GM18868 (cell line): ENCODE data around the gene TENT4B.
"Not testable (repeated sequence)": the region's sequence is repeated elsewhere in the genome, so short reads cannot be mapped to it uniquely, and the experiment has no call there.

Experiments used
- ATAC-seq: cut with Tn5 transposase; IDR thresholded peaks from one replicate; pipeline ENCODE4 v1.9.1; 2021; ENCODE audit warnings: mild to moderate bottlenecking, moderate library complexity; ENCODE audit not compliant: unreplicated experiment

The TENT4B gene

DNA sequence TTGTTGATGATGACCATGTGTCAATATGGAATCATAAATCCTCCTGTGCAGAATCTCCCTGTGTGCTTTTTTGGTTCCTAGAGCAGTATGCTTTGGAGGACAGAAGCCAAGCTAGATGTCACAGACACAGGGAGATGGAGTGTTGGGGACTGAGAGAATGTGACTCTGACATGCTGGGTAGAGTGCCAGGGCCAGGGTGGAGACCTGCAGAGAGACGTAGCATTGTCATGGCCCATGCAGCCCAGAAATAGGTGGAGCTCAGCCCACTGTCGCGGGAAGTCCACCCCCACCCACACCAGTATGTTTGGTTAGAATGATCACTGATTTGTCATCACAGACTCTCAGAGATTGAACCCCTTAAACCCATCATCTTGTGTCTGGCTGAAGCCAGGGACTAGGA, 74.0 kb downstream of the TENT4B start:
- no peak for ATAC-seq

GRCh38 chr16:50227665-50228064, 74.6 kb downstream of the TENT4B start:
- no peak for ATAC-seq

- no peak for ATAC-seq
Observed at GRCh38 chr16:50228364-50228868, 75.3 kb downstream of the TENT4B start.

GRCh38 chr16:50229149-50229726, 76.1 kb downstream of the TENT4B start:
- no peak for ATAC-seq

GRCh38 chr16:50234771-50235556, 81.9 kb downstream of the TENT4B start:
- ATAC-seq = no peak

GRCh38 chr16:50235581-50235980, 82.5 kb downstream of the TENT4B start:
- ATAC-seq = no peak

- no peak for ATAC-seq
Observed at GRCh38 chr16:50238314-50238713, 85.2 kb downstream of the TENT4B start.

DNA sequence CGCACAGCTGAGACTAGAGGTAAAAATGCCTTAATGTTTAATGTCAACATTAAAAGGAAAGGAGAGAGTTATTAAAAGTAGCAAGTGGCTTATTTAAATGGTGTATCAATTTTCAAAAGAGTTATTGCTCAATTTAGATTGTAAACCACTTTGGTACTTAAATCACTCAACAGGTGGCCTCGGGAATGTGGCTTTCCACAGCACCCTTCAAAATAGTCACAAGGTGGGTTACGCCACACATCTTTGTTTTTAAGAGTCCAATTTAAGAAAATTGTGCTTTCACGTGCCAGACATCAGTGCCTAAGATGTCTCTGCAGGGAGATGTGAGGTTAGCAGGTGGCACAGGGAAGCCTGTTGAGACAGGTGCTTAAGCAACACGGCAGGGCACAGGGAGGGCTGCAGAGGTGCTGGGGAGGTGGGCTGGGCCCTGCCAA, 85.8 kb downstream of the TENT4B start:
- no peak for ATAC-seq

DNA sequence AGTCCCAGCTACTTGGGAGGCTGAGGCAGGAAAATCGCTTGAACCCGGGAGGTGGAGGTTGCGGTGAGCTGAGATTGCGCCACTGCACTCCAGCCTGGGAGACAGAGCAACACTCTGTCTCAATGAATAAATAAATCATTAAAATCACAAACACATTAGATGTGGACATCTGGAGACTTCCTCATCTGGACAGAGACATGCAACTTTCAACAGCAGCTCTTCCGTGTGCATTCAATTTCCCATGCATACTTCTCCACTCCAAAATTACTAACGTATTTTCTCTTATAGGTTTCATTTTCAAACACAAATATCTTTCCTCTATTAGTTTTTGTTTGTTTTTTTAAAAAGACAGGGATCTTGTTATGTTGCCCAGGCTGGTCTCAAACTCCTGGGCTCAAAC, 89.9 kb downstream of the TENT4B start:
- not testable (repeated sequence) for ATAC-seq

DNA sequence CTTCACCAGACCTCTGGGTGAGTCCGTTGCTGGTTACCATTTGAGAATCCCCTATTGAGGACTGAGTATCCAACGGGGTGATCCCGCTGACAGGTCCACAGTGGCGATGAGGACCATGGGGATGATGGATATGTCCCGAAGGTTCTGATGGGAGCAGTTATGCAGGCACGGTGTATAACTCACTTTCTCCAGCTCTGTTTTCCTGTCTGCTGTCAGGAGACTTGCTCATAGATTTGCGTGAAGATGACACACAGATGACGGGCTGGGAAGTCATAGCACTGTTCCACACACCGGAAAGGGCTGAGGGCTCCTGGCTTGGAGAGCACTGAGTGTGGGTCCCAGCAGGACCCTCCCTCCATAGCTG, 91.0 kb downstream of the TENT4B start:
- no peak for ATAC-seq

DNA sequence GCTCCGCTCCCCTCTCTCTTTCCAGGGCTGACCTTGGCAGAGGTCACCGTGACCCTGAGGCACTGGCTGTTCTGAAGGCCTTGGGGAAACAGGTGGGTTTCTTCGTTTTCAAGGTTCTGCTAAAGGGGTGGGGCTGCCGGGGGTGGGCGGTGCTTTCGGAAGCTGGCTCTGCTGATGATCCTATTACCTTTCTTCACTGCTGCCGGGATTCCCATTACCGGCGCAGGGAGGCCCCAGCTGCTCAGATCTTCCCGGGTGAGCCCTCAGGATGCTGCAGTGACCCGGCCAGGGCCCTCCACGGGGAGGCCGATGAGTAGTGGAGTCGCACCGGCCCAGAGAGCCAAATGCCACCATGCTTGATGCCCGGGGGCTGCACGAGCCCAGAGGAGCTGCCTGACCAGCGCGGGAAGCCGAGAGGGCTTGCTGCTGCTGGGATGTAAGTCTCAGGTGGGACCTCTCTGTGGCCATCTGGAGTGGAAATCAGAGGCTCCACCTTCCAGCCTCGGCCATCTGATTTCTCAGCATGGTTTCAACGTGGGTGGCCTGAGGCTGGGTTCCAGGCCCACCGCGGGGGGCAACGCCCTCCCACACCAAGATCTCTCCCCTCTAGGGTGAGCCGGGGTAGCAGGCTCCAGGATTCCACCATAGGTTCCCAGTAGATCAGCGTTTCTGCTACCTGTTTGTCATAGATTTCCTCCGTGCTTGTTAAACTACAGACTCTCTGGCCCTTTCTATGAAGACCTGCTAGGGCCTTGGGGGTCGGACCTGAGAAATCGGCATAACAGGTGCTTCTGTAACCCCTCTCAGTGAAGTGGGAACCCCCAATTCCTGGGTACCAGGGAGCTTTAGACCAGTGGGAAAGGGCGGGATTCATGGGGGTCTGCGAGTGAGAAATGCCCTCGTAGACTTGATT, 91.7 kb downstream of the TENT4B start:
- ATAC-seq = no peak

GRCh38 chr16:50245417-50246298, 92.6 kb downstream of the TENT4B start:
- peak; percentile 79 for ATAC-seq

- peak; percentile 37 for ATAC-seq
Observed at GRCh38 chr16:50246299-50247122, 93.4 kb downstream of the TENT4B start.

GRCh38 chr16:50247123-50247905, 94.2 kb downstream of the TENT4B start:
- no peak for ATAC-seq

DNA sequence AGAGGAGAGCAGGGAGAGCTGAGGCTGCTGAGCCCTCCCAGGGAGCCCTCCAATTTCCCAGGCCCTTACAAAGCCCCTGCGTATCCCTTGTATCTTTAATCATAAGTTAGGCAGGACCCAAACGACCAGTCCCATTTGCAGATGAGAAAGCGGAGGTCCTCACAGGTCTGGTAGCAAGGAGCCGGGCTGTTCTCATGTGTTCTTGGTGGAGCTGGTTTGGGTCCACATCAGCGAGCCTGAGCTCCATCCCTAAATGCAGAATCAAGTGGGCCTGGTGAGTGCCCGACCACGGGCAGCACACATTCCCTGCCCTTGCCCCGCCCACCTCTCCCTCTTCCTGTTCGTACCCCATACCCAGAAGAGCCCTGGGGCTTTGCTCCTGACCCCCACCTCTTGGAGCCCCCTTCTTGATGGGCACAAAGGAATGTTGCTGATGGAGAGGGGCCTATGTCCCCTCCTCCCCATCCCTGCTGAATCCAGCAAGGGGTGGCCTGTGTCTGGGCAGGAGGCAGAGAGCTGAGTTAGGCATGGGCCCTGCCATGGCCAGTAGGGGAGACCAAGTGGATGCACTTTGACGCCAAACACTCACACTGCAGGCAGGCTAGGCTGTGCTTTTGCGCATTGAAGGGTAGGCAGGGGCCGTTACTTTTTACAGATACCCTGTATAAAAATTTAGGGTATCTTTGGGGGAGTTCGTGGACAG, 95.0 kb downstream of the TENT4B start:
- no peak for ATAC-seq

DNA sequence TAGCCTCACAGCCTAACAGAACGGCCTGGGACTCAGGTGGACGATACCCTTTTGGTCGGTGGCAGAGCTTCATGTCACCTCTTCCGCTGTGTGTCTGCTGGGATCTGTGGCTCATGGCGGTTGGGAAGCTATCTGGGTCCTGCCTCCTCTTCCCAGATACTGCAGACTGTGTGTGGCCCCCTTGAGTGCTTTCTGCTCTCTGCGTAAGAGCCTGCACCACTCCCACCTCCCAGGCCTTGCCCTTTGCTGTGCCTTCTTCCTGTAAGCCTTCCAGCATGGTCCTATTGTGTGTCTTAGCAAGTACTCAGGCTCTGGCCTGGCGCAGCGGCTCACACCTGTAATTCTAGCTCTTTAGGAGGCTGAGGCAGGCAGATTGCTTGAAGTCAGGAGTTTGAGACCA, 95.7 kb downstream of the TENT4B start:
- no peak for ATAC-seq

DNA sequence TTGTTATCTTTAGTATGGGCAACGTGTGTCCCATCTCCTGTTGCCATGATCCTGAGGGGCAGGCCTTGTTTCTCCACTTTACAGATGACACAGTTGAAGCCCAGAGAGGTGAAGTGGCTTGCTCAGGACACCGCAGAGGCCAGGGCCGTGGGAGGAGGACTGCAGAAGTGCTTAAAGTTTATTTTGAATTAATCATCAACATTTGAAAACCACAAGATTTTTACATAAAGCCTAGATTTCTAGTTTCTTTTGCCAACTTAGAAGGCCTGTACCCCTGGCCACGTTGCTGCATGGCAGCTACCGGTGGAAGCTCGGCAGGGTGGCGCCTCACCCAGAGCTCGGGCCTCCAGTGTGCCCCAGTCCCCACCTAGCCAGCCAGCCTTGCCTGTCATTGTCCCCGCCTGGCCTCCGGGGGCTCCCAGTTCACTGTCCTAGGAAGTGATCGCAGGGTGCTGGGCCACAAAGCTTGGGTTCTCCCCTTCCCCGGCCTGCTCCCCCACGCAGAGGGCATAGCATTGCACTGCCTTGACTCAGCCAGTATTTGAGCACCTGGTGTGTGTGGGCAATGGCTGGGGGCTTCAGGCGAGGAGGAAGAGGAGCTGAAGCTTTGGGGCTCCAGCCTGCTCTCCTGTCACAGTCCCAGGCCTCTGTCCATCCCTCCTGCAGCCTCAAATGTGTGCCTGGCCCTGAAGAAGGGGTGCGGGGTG, 98.4 kb downstream of the TENT4B start:
- ATAC-seq = no peak
